GM12892 (cell line): ENCODE data around the gene PIWIL4.

Experiments used
- POLR2A ChIP-seq: IDR thresholded peaks from 2 replicates; pipeline ENCODE4 v1.6.1; 2011; ENCODE audit warnings: low read depth, low read length, control low read depth
- POLR2AphosphoS5 ChIP-seq: IDR thresholded peaks from 2 replicates; pipeline ENCODE4 v1.6.1; 2011; ENCODE audit warnings: low read depth, low read length, control low read depth
- TAF1 ChIP-seq: IDR thresholded peaks from 2 replicates; pipeline ENCODE4 v1.6.1; 2011; ENCODE audit warnings: low read depth, mild to moderate bottlenecking, control low read depth, low read length, borderline replicate concordance

- TF ChIP-seq POLR2A (no peak), POLR2AphosphoS5 (no peak), TAF1 (no peak)
Measured at GRCh38 chr11:94599510-94599909, 32.3 kb downstream of the PIWIL4 start.
